Endothelial cell of umbilical vein (primary cell): ENCODE measurements around the gene MACROD2. TPM values are rescaled to one million over a fixed set of nuclear protein-coding genes. Genes with fewer than 3 reads are reported as not detected.
A peak's percentile ranks its signal among the peaks of the same experiment; 100 is the strongest.

ENCODE experiments used
- BruUV-seq: library from RNA; stranded (reverse); fragments of 400-500 nt; replicated peaks from 2 replicates; lab custom pipeline; 2021; lab: Mats Ljungman, UMichigan
- CTCF ChIA-PET: fragments of 300-600, 350-600 bp; sonication (Branson Sonifier 250); formaldehyde crosslinking; loops from one replicate; lab custom pipeline; 2021; ENCODE audit warnings: antibody characterized with exemption, inconsistent platforms; lab: Charles Lee
- POLR2A ChIA-PET: fragments of 300-600, 350-600 bp; sonication (Branson Sonifier 250); formaldehyde crosslinking; loops from one replicate; lab custom pipeline; 2021; ENCODE audit warnings: antibody characterized with exemption, inconsistent platforms; lab: Charles Lee
- DNase-seq: peaks from one replicate; pipeline ENCODE4 v3.0.0-alpha.2; 2011; ENCODE audit warnings: low read depth, low spot score
- FAIRE-seq: peaks from 2 replicates; lab custom pipeline; 2011; peaks lifted over from hg19 to GRCh38; lab: Jason Lieb, UNC
- H2AFZ ChIP-seq: 2 replicates; pipeline ENCODE4 v1.6.0; 2012; ENCODE audit warnings: low read depth, low read length, control low read depth, inconsistent platforms
- H3K27ac ChIP-seq: 2 replicates; pipeline ENCODE4 v1.5.1; 2011; ENCODE audit warnings: low read depth, mild to moderate bottlenecking, control low read depth, low read length, moderate library complexity; ENCODE audit not compliant: insufficient read depth
- H3K27me3 ChIP-seq, 2 experiments: 2 replicates each; pipeline versions ENCODE4 v1.6.0 to v1.6.1; 2011; ENCODE audit warnings: low read length in 2 of 2, mixed read lengths in 1 of 2; ENCODE audit not compliant: control insufficient read depth in 2 of 2, insufficient read depth in 2 of 2
- H3K36me3 ChIP-seq, 2 experiments: 2 replicates in 1 of 2; 3 replicates in 1 of 2; pipeline ENCODE4 v1.5.1; 2011; ENCODE audit warnings: low read length in 2 of 2, mild to moderate bottlenecking in 1 of 2, moderate library complexity in 1 of 2; ENCODE audit not compliant: control insufficient read depth in 2 of 2, insufficient read depth in 2 of 2; ENCODE audit errors: extremely low read depth in 1 of 2
- H3K4me1 ChIP-seq: 3 replicates; pipeline ENCODE4 v1.5.1; 2011; ENCODE audit warnings: mild to moderate bottlenecking, low read length; ENCODE audit not compliant: control insufficient read depth, insufficient read depth; ENCODE audit errors: extremely low read depth
- H3K4me2 ChIP-seq: 2 replicates; pipeline ENCODE4 v1.6.1; 2011; ENCODE audit warnings: low read length, control low read depth, mixed read lengths; ENCODE audit not compliant: insufficient read depth
- H3K4me3 ChIP-seq, 3 experiments: fragments of 200-600 bp in 1 of 3; sonication (generic), shearing (Covaris generic) in 1 of 3; replicated peaks in 1 of 3; 2 replicates each; pipeline ENCODE4 v1.5.1; 2011 to 2016; ENCODE audit warnings: control low read depth in 3 of 3, low read length in 3 of 3, mild to moderate bottlenecking in 2 of 3, inconsistent platforms in 1 of 3, low read depth in 1 of 3, moderate library complexity in 1 of 3; ENCODE audit not compliant: insufficient read depth in 1 of 3
- H3K79me2 ChIP-seq: 2 replicates; pipeline ENCODE4 v1.6.0; 2012; ENCODE audit warnings: low read length, inconsistent platforms; ENCODE audit not compliant: control insufficient read depth, insufficient read depth
- H3K9ac ChIP-seq: replicated peaks from 2 replicates; pipeline ENCODE3; 2011; ENCODE audit warnings: low read length, control low read depth; ENCODE audit not compliant: insufficient read depth; ENCODE audit errors: extremely low read depth
- H3K9me1 ChIP-seq: replicated peaks from 3 replicates; pipeline ENCODE4 v1.6.0; 2011; ENCODE audit warnings: mild to moderate bottlenecking, low read length; ENCODE audit not compliant: control insufficient read depth, insufficient read depth; ENCODE audit errors: extremely low read depth
- H3K9me3 ChIP-seq: replicated peaks from 2 replicates; pipeline ENCODE4 v1.5.1; 2012; ENCODE audit warnings: low read length, inconsistent platforms; ENCODE audit not compliant: control insufficient read depth, insufficient read depth
- H4K20me1 ChIP-seq: replicated peaks from 2 replicates; pipeline ENCODE3; 2011; ENCODE audit warnings: mild to moderate bottlenecking, low read length; ENCODE audit not compliant: control insufficient read depth, insufficient read depth; ENCODE audit errors: extremely low read depth
- CTCF ChIP-seq, 2 donors: IDR thresholded peaks; 1 replicate in 1 of 2; 2 replicates in 1 of 2; pipeline ENCODE4 v1.5.1; 2011; ENCODE audit warnings: low read length in 2 of 2, mild to moderate bottlenecking in 2 of 2, moderate library complexity in 2 of 2, control low read depth in 1 of 2, inconsistent platforms in 1 of 2, low read depth in 1 of 2; ENCODE audit not compliant: insufficient read depth in 1 of 2; ENCODE audit errors: extremely low read depth in 1 of 2
- EZH2 ChIP-seq: IDR thresholded peaks from 2 replicates; pipeline ENCODE4 v1.6.1; 2012; ENCODE audit warnings: borderline replicate concordance, low read depth, mild to moderate bottlenecking, moderate library complexity, low read length, inconsistent platforms; ENCODE audit not compliant: severe bottlenecking
- FOS ChIP-seq: IDR thresholded peaks from 2 replicates; pipeline ENCODE4 v1.6.1; 2011; ENCODE audit warnings: mild to moderate bottlenecking, low read length, moderate library complexity, borderline replicate concordance; ENCODE audit not compliant: insufficient read depth
- GATA2 ChIP-seq: IDR thresholded peaks from 2 replicates; pipeline ENCODE4 v1.7.0; 2011; ENCODE audit warnings: low read depth, mild to moderate bottlenecking, moderate library complexity, mixed read lengths, low read length; ENCODE audit not compliant: insufficient read length, insufficient read depth
- JUN ChIP-seq: IDR thresholded peaks from 2 replicates; pipeline ENCODE4 v1.6.1; 2011; ENCODE audit warnings: borderline replicate concordance, low read depth; ENCODE audit not compliant: insufficient read length, insufficient read depth
- MYC ChIP-seq: IDR thresholded peaks from one replicate; pipeline ENCODE4 v1.6.1; 2011; ENCODE audit warnings: mild to moderate bottlenecking, low read depth, low read length
- POLR2A ChIP-seq: IDR thresholded peaks from 2 replicates; pipeline ENCODE4 v1.6.1; 2012; ENCODE audit warnings: low read depth, mild to moderate bottlenecking, control low read depth, low read length
- POLR2AphosphoS5 ChIP-seq: IDR thresholded peaks from 2 replicates; pipeline ENCODE4 v1.6.1; 2012; ENCODE audit warnings: low read depth, mild to moderate bottlenecking, control low read depth, low read length, moderate library complexity; ENCODE audit not compliant: insufficient read depth
- dilution Hi-C: fragments of 300-500 bp; cut with MboI; formaldehyde crosslinking; loops from one replicate; pipeline ENCODE4 v1.15.0; 2019; ENCODE audit warnings: low sequenced_read_pairs; ENCODE audit not compliant: extremely low pct_ligation_motif_present
- intact Hi-C: fragments of 100-400 bp; cut with micrococcal nuclease; formaldehyde crosslinking; loops from one replicate; pipeline ENCODE4 v1.10.0; 2022
- polyA plus RNA-seq, 4 experiments: library from polyadenylated mRNA; depleted of rRNA in 3 of 4; stranded (reverse) in 3 of 4; unstranded in 1 of 4; fragments of >200 nt; gene quantifications; 2 replicates each; pipeline versions ENCODE4 v1.2.1 to v1.2.3, GENCODE V29; 2011 to 2012; ENCODE audit warnings: missing spikeins in 1 of 4
- small RNA-seq: library from RNA; depleted of rRNA; stranded (forward); fragments of <200 nt; gene quantifications from one replicate; pipeline ENCODE3, GENCODE V24; 2012; ENCODE audit warnings: low replicate concordance, low read depth; ENCODE audit not compliant: insufficient read depth, insufficient read length
- total RNA-seq: library from RNA; stranded (reverse); gene quantifications from 2 replicates; pipeline ENCODE4 v1.2.3, GENCODE V29; 2021
- TF ChIP-seq, protein P1 (sequence below): IDR thresholded peaks from 2 replicates; pipeline ENCODE4 v1.6.1; 2011; ENCODE audit not compliant: insufficient read depth, insufficient read length

MACROD2 gene
- total and polyA plus RNA-seq, 2 donors (not counting 3 experiments of a cell fraction or from before 2014, with no cell fraction given), result 0.11 to 0.73 TPM

GRCh38 chr20:16100767-16101166 lies 2105.5 kb downstream of the MACROD2 start:
- Histone ChIP-seq H3K9ac (no peak overlapping the region), H3K4me1 (no peaks in the 10 kb centered on the region), H3K27ac (no peak overlapping the region), H3K9me3 (peaks cover 4% of the 10 kb centered on the region), H3K4me3 (no peak overlapping the region), H4K20me1 (no peaks in the 10 kb centered on the region), H2AFZ (no peak overlapping the region), H3K79me2 (no peaks in the 10 kb centered on the region), H3K9me1 (no peaks in the 10 kb centered on the region), H3K36me3 (no peaks in the 10 kb centered on the region), H3K27me3 (no peaks in the 10 kb centered on the region), H3K4me2 (no peak overlapping the region)
- no peak for FAIRE-seq
- ChIA-PET POLR2A (no interaction called here), CTCF (no interaction called here)
- intact Hi-C loops, result no loop called here
- DNase-seq, result no peak
- TF ChIP-seq JUN (no peak), POLR2A (no peak), GATA2 (no peak), CTCF (IDR thresholded peaks at IDR 0.05; ENCODE audit: extremely low read depth in 1 of 2, insufficient read depth in 1 of 2, low read depth in 1 of 2, low read length in 2 of 2) (no peak), EZH2 (no peak), POLR2AphosphoS5 (no peak), MYC (no peak), FOS (no peak)
- TF ChIP-seq, protein P1, sequence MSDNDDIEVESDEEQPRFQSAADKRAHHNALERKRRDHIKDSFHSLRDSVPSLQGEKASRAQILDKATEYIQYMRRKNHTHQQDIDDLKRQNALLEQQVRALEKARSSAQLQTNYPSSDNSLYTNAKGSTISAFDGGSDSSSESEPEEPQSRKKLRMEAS, result no peak
- no TSS peak for BruUV-seq
- dilution Hi-C loops, result no loop called here

Small RNA genes lying within 50 kb of the gene (small RNA-seq; reads per million reads assigned to genes)
- not detected for gene RN7SL864P
- not detected for gene RNA5SP475
- gene RNU6-1159P, result not detected
- gene RNU6-115P, result not detected
- 3.7 reads per million, percentile 26 among the genes with 10 or more reads in this experiment for gene RNU6-228P
- gene RNU6-278P, result not detected
- not detected for gene RPS3P1

Other genes starting within 250 kb of the MACROD2 start
- 15.2 and 15.5 TPM in 2 replicates for gene ESF1, start 210.6 kb upstream of the MACROD2 start, total RNA-seq
- gene ESF1, start 210.6 kb upstream of the MACROD2 start, polyA plus RNA-seq, result 0.24 and 0.72 TPM in 2 replicates
- gene NDUFAF5, start 210.5 kb upstream of the MACROD2 start, total RNA-seq, result 26.4 and 28.4 TPM in 2 replicates
- 6.1 and 9.8 TPM in 2 replicates for gene NDUFAF5, start 210.5 kb upstream of the MACROD2 start, polyA plus RNA-seq
- gene SEL1L2, start 4.9 kb upstream of the MACROD2 start, total RNA-seq, result not detected in 2 replicates
- gene SEL1L2, start 4.9 kb upstream of the MACROD2 start, polyA plus RNA-seq, result not detected in 2 replicates